Cortex of kidney (tissue), 1 donor: Measurements from ENCODE around the gene ARSB.
"Not testable (repeated sequence)": the region's sequence is repeated elsewhere in the genome, so short reads cannot be mapped to it uniquely, and the experiment has no call there.

Experiments
- DNase-seq: peaks from one replicate; lab custom pipeline; 2025; lab: John Stamatoyannopoulos, UW

The ARSB gene

DNA sequence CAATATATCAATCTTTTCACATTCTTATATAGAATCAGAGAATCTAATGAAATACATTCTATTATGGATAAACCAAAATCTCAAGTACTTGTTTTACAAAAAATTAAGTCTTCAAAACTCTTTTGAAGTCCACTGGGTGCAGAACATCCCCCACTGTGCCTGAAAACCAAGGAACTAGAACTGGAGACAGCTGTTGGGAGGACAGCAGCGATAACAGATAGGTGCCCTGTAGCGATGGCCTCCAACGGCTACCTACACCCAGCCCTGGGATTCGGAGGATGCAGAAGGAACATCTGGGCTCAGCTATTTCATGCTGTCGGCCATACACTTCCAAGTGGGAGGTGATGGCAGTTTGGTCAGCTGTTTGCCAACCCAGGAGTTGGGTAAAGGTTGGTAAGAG, 207.2 kb downstream of the ARSB start:
- no peak for DNase-seq

DNA sequence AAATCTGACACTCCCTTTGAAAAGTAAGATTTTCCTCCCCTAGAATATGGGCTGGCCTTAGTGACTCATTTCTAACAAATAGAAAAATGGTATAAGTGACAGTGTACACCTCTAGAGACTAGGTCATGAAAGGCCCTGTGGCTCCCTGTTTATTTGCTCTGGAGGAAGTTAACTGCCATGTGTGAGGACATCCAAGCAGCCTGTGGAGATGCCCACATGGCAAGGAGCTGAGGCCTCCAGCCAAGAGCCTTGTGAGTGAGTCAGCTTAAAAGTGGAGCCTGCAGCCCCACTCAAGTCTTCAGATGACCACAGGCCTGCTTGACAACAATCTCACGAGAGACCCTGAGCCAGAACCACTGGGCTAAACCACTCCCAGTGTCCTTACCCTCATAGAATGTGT, 208.5 kb downstream of the ARSB start:
- DNase-seq: no peak

DNA sequence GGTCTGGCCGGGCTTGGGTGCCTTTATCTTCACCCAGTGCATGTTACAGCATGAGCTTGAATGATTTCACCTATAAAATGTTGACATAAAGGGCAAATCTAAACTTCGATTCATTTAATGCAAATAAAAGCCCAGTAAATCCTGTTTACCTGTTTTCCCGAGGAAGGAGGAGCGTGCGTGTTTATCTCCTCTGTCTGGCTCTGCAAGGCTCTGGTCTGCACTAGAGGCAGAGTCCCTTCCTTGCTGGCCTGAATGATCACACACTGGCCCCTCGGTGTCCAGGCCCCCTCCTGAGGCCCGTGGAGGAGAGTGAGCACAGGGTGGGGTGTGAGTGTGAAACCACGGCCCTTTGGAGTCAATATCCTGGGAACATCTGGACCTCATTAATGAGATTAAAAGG, 211.5 kb downstream of the ARSB start:
- DNase-seq: no peak

DNA sequence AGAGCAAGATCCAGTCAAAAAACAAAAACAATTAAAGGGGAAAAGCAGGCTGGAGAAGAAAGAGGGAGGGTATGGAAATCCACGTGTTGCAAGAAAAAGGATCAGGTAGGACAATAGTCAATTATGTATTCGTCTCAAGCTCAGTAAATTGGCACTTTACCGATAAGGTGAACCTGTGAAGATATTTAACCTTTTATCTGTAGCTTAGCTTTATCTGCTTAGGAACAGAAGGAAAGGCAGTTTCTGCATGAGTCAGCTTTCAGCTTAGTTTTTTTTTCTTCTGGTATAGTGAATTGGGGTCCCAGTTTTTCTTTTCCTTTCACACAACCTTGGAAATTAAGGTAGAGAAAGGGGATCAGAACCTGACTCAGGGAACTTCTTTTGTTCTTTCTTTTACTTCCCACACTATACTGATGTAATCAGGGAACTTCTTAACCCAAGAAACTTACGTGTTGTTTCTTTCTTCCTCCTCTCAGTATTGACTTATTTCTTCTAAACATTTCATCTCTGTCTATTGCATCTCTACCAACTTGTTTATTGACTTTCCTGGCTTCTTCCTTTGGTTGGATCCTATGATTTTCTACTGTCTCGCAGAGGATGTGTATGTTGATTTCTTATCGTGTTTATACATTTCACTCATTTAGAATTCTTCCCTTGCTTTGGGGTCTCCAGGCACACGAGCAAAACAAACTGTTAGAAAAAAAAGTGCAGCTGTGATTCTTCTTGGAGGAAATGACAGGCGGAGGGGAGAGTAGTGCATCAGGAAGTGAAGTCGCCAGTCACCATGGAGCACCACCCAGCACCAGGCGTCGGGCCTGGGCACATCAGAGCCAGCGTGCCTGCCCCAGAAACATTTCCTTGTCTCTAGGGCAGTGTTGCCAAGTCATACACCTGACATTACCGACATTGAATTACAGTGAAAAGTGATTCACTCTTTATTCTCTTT, 213.6 kb downstream of the ARSB start:
- no peak for DNase-seq

DNA sequence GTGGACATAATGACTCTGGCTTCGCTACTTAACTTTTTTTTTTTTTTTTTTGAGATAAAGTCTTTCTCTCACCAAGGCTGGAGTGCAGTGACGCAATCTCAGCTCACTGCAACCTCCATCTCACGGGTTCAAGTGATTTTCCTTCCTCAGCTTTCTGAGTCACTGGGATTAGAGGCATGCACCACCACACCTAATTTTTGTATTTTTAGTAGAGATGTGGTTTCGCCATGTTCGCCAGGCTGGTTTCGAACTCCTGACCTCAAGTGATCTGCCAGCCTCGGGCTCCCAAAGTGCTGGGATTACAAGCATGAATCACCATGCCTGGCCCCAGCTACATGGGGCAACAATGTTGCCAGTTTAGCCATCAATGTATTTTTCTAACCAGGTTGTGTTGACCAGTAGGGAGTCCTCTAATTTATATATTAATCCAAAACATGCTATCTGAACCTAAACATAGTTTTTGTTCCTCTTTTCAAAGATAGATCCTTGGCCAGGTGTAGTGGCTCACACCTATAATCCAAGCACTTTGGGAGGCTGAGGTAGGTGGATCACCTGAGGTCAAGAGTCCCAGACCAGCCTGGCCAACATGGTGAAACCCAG, 216.2 kb downstream of the ARSB start:
- DNase-seq: no peak

DNA sequence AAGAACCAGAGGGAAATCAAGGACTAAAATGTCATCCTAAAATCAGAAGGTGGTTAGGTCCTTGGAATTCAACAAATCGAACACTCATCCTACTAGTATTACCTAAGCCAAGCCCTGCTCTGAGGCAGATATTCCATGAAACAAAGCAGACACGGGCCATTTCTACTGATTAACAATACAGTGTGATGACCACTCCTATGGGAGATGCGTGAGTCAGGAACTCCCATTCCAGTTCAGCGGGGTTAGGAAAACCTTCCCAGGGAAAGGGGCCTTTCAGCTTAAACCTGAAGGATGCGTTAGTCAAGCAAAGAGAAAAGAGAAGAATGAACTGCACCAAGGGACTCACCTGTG, 218.7 kb downstream of the ARSB start:
- DNase-seq: no peak

DNA sequence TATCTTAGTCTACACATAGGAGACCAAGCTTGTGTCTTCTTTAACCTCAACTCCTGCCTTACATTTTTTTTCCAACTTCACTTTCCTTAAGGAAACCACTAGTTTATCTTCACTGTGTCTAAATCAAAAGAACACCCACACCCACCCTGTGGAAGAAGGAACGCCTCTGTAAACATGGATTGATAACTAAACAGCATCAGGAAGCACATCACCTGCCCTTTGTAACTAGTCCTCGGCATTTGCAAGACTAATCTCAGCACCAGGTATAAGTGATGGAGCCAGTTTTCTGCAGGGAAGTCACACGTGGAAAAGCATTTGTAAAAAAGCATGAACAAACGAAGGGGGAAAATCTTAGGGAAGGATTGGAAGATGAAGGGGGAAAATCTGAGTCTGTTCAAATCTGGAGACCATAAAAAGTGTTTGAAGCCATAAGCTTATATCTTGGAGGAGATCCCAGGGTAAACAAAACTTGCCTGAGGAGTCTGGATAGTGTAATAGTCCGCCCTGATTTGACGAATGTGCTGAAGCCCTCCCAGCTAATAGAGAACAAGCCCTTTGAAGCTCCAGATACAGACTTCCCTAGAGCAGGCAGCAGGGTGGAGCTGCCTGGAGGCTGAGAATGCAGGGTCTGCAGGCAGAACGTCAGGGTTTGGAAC, 219.2 kb downstream of the ARSB start:
- DNase-seq: no peak

DNA sequence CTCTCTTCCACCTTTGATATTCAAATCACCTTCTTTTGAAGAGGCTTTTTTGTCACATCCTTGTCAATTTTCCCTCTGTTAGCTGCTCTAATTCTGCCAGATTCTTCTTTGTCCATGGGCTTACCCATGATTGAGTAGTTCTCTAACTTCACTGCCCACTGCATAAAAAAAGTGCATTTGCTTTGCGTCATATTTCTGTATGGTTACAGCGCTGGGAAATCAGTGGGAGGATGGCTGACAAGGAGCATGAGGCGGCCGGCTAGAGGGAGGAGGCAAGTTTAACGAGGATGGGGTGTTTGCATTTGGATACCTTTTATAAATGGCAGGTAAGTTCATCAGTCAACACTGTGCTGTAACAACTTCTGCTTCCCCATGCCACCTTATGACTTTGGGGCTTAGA, 220.0 kb downstream of the ARSB start:
- DNase-seq: no peak

DNA sequence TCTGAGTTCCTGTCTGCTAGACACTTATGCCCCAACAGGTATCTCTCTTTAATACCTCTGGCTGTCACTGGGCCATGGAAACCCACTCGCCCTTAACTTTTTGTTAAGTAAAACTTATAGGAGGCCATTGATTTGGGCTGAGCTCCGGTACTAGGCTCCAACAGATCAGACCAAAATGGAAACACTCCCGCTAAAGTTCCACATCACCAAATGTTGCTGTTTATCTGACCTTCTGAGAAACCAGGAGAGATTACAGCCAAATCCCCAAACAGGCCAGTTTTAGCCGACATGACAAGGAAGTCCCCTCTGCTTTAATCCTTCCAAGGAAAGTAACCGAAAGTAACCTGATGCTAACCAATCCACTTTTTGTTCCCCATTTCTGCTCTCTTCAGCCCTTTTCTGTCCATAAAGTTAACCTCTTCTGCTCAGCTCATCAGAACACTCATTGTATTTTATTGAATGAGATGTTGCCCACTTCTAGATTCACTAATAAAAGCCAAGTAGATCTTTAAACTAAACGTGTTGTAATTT, 221.4 kb downstream of the ARSB start:
- DNase-seq: no peak

DNA sequence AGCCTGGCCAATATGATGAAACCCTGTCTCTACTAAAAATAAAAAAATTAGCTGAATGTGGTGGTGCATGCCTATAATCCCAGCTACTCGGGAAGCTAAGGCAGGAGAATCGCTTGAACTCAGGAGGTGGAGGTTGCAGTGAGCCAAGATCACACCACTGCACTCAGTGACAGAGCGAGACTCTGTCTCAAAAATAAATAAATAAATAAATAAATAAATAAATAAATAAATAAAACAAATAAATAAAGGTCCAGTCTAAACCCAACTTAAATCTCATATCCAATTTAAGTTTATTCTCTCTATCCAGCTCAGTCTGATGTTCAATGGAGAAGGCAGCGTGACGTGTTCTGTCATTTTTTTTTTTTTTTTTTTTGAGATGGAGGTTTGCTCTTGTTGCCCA, 222.4 kb downstream of the ARSB start:
- not testable (repeated sequence) for DNase-seq

DNA sequence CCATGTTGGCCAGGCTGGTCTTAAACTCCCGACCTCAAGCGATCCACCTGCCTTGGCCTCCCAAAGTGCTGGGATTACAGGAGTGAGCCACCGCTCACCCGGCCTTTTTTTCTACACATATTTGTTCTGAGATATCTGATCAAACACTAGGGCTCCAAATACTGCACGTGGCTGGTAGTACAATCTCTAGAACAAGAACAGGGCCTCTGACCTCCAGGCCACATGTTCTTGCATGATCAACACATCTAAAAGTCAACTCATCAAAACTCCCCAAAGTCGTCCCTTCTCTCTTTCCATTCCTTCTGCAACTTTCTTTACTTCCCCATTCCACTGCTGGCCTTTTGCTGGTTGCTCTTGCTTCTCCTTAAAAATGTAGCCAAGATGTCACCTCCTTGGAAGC, 223.3 kb downstream of the ARSB start:
- DNase-seq: no peak

DNA sequence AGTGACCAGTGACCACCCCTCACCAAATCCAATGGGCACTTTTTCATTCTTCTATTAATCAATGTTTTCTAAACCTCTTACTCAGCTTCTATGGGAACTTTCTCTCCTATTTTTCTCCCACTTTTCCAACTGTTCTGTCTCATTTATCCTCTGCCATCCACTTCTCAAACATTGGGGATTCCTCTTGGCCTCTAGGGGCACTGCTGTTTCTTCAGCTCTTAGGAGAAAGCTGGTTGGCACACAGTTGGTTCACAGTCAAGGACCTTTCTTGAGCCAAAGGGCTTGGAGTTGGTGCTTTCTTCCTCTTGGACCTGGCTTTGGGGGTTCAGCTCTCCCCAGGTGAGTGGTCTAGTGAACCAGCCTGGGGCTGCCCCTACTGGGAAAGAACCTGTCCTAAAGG, 224.3 kb downstream of the ARSB start:
- DNase-seq: no peak

DNA sequence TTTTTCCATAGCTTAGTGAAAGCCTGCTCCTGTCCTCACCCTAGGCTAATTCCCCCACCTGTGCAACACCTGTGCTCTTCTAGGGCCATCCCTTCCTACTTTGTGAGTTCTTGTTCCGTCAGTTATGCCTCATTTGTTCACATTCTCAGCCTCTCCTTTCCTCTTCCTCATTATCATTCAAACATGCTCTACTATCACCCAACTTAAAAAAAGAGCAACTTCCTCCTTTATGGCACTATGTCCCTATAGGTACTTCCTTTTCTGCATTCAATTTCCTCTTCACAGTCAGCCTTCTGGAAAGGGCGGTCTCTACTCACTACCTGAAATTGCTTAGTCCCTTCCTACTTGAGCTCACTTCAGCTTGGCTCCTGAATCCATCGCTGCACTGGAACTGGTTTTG, 224.7 kb downstream of the ARSB start:
- DNase-seq: no peak

DNA sequence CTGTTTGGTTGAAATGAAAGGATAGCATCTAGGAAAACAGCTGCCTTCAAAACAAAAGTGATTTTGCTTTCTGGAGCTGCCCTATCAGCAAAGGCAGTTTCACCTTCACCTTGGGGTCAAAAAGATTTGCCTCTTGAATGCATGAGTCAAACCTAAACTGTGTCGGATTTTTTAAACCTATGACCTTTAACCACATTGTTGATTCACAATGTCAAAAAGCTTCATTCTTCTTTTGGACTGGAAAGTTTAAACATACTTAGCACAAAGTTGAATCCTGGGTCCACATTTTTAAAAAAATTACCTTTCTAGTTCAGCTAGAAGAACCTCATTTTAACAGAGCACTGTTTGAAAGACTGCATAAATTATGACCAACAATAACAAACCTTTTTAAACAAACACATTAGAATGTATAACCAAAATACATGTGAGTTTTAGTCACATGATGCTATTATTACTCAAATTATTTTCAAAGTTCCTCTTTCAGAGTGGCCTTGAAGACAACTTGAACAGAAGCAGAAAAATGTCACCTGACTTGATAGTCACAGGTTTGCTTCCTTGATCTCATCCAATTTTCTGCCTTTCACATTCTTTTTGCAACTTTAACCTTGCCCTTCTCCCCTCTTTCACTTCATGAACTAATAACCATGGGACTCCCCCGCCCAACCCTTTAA, 226.8 kb downstream of the ARSB start:
- no peak for DNase-seq

DNA sequence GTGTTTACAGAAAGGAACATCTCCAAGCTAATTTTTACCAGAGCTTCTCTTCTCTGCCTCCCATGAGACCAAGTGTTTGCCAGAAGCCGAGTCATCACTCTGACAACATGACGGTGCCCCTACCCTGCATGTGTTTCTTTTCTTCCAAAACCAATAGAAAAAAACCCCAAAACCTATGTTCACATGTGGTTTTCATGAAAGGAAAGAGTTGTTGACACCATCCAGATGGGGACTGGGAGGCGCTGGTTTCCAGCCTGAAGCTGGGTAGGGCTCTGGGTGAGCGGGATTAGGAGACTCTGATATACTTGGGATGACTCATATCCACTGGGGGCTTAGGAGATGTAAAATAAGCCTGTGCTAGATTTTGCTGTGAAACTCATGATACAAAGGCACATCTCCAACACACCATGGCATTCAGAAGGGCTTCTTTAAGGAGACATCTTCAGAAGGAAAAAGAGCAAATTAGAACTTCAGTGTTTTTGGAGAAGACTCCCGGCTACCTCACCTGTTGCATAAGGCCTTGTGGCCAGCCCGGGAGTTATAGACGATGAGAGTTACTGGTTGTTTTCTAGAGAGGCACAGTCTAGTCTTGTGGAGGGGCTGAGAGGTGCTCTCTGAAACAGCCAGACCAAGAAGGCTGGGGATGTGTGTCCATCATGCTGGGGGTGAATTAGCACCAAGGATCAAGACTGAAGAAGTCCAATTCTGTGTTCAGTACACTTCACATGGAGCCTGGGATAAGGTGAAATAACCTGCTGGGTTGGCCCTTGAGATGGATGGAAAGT, 227.6 kb downstream of the ARSB start:
- DNase-seq: no peak

DNA sequence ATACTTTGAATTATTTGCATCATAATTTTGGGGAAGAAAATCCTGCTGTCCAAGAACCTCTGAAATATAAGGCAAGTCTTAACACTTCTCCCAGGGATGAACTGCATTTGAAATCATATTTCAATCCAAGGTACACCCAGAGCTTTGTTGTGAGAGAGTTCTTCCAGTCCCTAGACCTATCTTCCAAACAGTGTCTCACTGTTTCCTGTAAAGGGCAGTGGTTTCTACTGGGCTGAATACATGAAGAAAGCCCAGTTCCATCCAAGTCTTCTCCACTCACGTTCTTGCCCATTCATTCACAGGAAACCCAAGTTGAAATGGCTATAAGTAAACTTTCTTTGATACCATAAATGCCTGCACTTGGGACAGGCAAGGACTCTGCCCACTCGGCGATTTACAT, 228.3 kb downstream of the ARSB start:
- DNase-seq: no peak

DNA sequence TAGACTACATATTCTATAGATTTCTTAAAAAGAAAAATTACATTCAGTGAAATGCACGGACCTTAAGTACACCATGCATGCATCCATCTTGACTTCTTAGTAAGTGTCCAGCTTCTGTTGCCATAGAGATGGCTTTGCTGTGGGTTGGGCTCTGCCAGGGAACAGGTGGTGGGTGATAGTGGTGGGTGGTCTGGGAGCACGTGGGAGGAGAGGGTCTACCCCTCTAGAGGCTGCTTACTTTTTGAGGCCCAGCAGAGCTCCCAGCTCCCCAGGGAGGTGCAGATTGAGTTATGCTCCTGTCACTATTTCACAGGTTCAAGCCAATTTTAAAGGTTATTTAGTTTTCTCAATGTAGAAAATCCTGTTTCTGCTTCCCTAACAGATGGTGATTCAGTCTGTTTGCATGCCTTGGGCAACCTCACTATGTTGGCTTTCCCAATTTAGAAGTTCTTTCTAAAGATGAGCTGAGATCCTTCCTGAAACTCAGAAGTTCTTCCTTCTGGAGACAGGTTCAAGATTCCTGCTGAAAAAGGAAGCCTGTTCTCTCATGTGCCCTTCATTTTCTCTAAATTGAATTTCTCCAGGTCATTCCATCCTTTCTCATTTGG, 229.2 kb downstream of the ARSB start:
- DNase-seq: no peak

DNA sequence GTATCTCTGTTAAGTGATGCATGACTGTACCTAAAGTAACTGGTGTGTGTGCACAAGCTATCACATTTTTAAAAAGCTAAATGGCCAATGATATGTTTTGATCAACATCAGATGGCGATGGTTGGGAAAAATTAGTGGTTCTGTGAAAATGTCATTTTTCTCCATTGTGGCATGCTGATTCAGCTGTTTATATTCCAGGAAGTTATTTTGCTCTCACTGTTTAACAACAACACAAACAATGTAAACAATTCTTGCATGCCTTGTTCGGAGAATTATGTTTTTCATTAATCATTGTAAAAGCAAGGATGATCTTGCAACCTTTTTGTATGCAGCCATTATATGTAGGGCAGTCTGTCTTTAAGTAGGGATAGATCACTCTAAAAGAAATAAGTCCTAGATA, 230.5 kb downstream of the ARSB start:
- no peak for DNase-seq

DNA sequence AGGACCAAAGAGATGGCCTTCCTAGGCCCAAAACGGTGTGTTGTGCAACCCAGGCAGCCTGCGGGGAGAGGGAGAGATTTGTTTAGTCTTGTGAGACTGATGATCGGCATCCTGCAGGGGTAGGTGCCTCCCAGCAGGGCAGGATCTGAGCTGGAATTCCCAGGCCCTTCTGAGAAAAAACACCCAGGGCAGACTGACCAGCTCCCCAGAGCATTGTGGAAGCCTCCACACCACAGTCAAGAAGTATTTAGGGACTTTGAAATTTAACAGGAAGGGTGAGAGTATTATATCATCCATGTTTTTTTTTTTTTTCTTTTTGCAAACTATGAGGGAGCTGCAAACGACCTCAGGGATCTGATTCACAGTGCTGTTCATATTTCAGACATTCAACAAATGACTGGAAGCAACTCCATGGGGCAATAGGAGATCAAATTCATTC, 232.0 kb downstream of the ARSB start:
- no peak for DNase-seq

DNA sequence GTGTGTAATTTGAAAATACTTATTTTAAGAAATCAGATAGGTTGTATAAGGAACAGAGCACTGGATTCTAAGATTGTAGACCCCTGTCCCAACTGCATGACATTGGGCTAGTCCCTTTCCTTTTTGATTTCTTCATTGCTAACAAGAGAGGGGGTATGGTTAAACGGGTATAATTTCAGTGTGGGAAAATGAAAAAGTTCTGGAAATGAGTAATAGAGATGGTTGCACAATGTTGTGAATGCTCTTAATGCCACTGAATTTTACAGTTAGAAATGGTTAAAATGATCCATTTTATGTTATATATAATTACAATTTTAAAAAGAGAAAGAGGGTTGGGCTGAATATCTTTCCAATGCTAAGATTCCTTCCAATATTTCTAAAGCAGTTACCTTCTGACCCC, 233.2 kb downstream of the ARSB start:
- no peak for DNase-seq

DNA sequence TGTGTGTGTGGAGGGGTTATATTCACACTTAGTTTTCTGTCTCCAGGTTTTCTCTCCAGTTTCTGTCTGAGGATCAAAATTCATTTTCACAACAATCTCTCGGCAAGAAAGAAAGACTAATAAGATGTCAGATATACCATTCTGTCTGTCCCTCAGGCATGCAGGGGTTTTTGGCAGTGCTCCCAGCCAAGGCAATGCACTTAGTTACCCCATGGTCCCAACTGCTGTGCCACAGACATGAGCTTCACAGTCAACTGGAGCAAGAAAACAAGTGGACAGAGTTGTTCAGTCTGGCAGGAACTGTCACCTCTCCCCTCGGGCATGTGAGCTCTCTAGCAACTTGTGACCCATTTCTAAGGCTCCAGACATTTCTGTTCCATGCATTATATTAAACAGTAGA, 234.8 kb downstream of the ARSB start:
- no peak for DNase-seq
